B cell (primary cell): ENCODE data around the gene USP2. TPM values are rescaled to one million over a fixed set of nuclear protein-coding genes. Genes with fewer than 3 reads are reported as not detected.

ENCODE experiments used
- ATAC-seq: fragments of 200-7000 bp; cut with Tn5 transposase; one replicate; pipeline ENCODE4 v1.10.0; 2021; ENCODE audit warnings: low read depth, mild to moderate bottlenecking, moderate number of reproducible peaks, moderate library complexity
- CTCF ChIA-PET: fragments of 350-600 bp; sonication (Branson Sonifier 250); formaldehyde crosslinking; loops from one replicate; lab custom pipeline; 2021; ENCODE audit warnings: antibody characterized with exemption, inconsistent platforms; lab: Charles Lee
- POLR2A ChIA-PET: fragments of 350-600 bp; sonication (Branson Sonifier 250); formaldehyde crosslinking; loops from one replicate; lab custom pipeline; 2021; ENCODE audit warnings: antibody characterized with exemption; lab: Charles Lee
- DNase-seq: peaks from one replicate; pipeline ENCODE4 v3.0.0; 2013
- H2AFZ ChIP-seq: 2 replicates; pipeline ENCODE4 v1.6.1; 2012; ENCODE audit warnings: mild to moderate bottlenecking, low read depth, low read length; ENCODE audit not compliant: insufficient read depth, poor library complexity, severe bottlenecking
- H3K27ac ChIP-seq, 2 donors: 1 replicate in 1 of 2; 2 replicates in 1 of 2; pipeline ENCODE4 v1.5.1; 2012 to 2013; ENCODE audit warnings: low read length in 2 of 2, mild to moderate bottlenecking in 2 of 2, moderate library complexity in 1 of 2
- H3K27me3 ChIP-seq, 4 experiments: fragments of 200-600 bp in 1 of 4; sonication (generic) in 1 of 4; replicated peaks in 1 of 4; 1 replicate in 2 of 4; 2 replicates in 2 of 4; pipeline versions ENCODE4 v1.6.1 to v1.7.0; 2013 to 2016; ENCODE audit warnings: low read length in 3 of 4, mild to moderate bottlenecking in 2 of 4, mixed read lengths in 1 of 4, moderate library complexity in 1 of 4; ENCODE audit not compliant: insufficient read depth in 4 of 4, control insufficient read depth in 3 of 4; ENCODE audit errors: control extremely low read depth in 1 of 4
- H3K36me3 ChIP-seq, 2 experiments: replicated peaks in 1 of 2; 1 replicate in 1 of 2; 2 replicates in 1 of 2; pipeline versions ENCODE4 v1.6.1 to v1.7.1; 2013; ENCODE audit warnings: low read length in 1 of 2; ENCODE audit not compliant: insufficient read depth in 2 of 2, control insufficient read depth in 1 of 2; ENCODE audit errors: control extremely low read depth in 1 of 2, extremely low read depth in 1 of 2
- H3K4me1 ChIP-seq, 2 donors: fragments of 200-600 bp in 1 of 2; sonication (generic) in 1 of 2; 1 replicate in 1 of 2; 2 replicates in 1 of 2; pipeline versions ENCODE4 v1.5.1 to v1.6.1; 2013 to 2017; ENCODE audit warnings: low read length in 2 of 2; ENCODE audit not compliant: control insufficient read depth in 2 of 2, insufficient read depth in 2 of 2
- H3K4me2 ChIP-seq: replicated peaks from 2 replicates; pipeline ENCODE3; 2012; ENCODE audit warnings: mild to moderate bottlenecking, low read depth, low read length; ENCODE audit not compliant: poor library complexity, severe bottlenecking
- H3K4me3 ChIP-seq, 5 experiments: fragments of 200-600 bp in 1 of 5; sonication (generic) in 1 of 5; 1 replicate in 3 of 5; 2 replicates in 2 of 5; pipeline versions ENCODE4 v1.5.1 to v1.7.0; 2011 to 2016; ENCODE audit warnings: low read length in 4 of 5, mild to moderate bottlenecking in 4 of 5, low read depth in 2 of 5, control low read depth in 1 of 5, moderate library complexity in 1 of 5; ENCODE audit not compliant: insufficient read depth in 1 of 5; ENCODE audit errors: control extremely low read depth in 1 of 5, extremely low read depth in 1 of 5
- H3K79me2 ChIP-seq: fragments of 200-600 bp; sonication (generic); one replicate; pipeline ENCODE4 v1.6.0; 2016; ENCODE audit warnings: low read length; ENCODE audit not compliant: control insufficient read depth, insufficient read depth
- H3K9ac ChIP-seq: fragments of 200-600 bp; sonication (generic); 2 replicates; pipeline ENCODE4 v1.6.1; 2017; ENCODE audit warnings: mild to moderate bottlenecking, low read length, moderate library complexity
- H3K9me3 ChIP-seq, 3 donors: one replicate each; pipeline versions ENCODE4 v1.6.1 to v1.7.1; 2013; ENCODE audit warnings: low read length in 2 of 3; ENCODE audit not compliant: control insufficient read depth in 2 of 3, insufficient read depth in 1 of 3; ENCODE audit errors: control extremely low read depth in 1 of 3
- H4K20me1 ChIP-seq: 2 replicates; pipeline ENCODE4 v1.6.0; 2012; ENCODE audit warnings: mild to moderate bottlenecking, low read length; ENCODE audit not compliant: insufficient read depth, control insufficient read depth, poor library complexity, severe bottlenecking
- H3K27ac Mint-ChIP-seq: one replicate; pipeline ENCODE4 v1.8.0; 2021; ENCODE audit warnings: mixed read lengths
- H3K27me3 Mint-ChIP-seq: one replicate; pipeline ENCODE4 v1.8.0; 2021; ENCODE audit warnings: mixed read lengths
- H3K4me1 Mint-ChIP-seq: one replicate; pipeline ENCODE4 v1.8.0; 2021; ENCODE audit warnings: mixed read lengths
- H3K4me3 Mint-ChIP-seq: one replicate; pipeline ENCODE4 v1.8.0; 2021; ENCODE audit warnings: mixed read lengths
- H3K9me3 Mint-ChIP-seq: one replicate; pipeline ENCODE4 v1.8.0; 2022; ENCODE audit warnings: mixed read lengths; ENCODE audit not compliant: insufficient read depth
- EZH2 ChIP-seq: IDR thresholded peaks from 2 replicates; pipeline ENCODE4 v1.6.1; 2012; ENCODE audit warnings: borderline replicate concordance, low read depth, mild to moderate bottlenecking, moderate library complexity, low read length; ENCODE audit not compliant: insufficient read depth, poor library complexity, severe bottlenecking
- WGBS: methylation state at CpG from one replicate; pipeline ENCODE4 v1.1.5; 2013; ENCODE audit warnings: missing lambda C conversion rate; ENCODE audit not compliant: insufficient coverage; 5-methylcytosine and 5-hydroxymethylcytosine counted together
- intact Hi-C: fragments of 100-400 bp; cut with micrococcal nuclease; formaldehyde crosslinking; loops from one replicate; pipeline ENCODE4 v1.10.0; 2022
- polyA plus RNA-seq: library from polyadenylated mRNA; depleted of rRNA; stranded (reverse); fragments of >200 nt; gene quantifications from 2 replicates; pipeline ENCODE4 v1.2.3, GENCODE V29; 2012
- total RNA-seq, 2 donors: library from RNA; stranded (reverse); fragments of 120-200 nt in 1 of 2; gene quantifications; 1 replicate in 1 of 2; 2 replicates in 1 of 2; pipeline versions ENCODE4 v1.2.3 to v1.2.4, GENCODE V29; 2013 to 2022
- TF ChIP-seq, protein P1 (sequence below): fragments of 200-600 bp; IDR thresholded peaks from one replicate; pipeline ENCODE4 v1.8.0; 2022; ENCODE audit warnings: antibody characterized with exemption, mild to moderate bottlenecking

USP2 gene
- total and polyA plus RNA-seq, 2 donors (not counting 1 experiment from before 2014, with no cell fraction given): 0.09 TPM; not detected in 1

DNA sequence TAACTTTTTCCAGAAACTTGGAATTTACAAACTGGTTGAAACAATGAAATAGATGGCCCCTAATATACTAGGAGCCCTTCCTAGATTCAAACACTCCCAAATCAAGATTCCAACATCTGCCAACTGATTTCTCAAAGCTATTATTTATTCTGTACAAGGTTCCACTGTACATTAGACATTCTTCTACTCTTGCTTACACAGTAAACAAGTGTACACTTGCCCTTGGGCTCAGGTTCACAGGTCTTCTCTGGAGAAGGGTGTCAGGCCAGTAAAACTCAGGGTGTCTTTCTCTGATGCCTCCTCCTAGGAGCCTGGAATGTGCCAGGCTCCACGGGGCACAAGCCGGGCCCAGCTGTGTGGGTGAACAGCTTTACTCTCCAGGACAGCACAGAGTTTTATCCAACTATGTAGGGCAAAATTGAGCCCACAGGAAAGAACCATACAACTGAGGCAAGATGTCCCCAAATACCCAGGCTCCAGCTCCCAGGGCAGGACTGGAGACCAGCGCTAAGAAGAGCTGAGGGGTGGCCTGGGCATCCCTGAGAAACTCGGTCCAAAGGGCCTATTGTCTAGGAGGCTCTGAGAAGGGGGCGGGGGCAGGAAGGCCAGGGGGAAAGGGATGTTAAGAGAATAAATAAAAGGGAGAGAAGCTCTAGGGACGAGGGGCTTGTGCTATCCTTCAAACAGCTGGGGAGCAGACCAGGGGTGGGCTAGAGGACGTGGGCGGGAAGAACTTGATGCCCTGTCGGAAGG is 26.2 kb downstream of the USP2 start:
- Histone ChIP-seq H3K27me3 (peaks cover 0 to 45% (median 13%) of the 10 kb centered on the region in 4 experiments), H3K4me2 (no peak overlapping the region), H3K4me3 (no peak overlapping the region), H4K20me1 (no peaks in the 10 kb centered on the region), H3K79me2 (no peaks in the 10 kb centered on the region), H3K9ac (no peak overlapping the region), H3K36me3 (no peaks in the 10 kb centered on the region), H3K27ac (no peak overlapping the region), H2AFZ (no peak overlapping the region), H3K9me3 (no peaks in the 10 kb centered on the region), H3K4me1 (peaks cover 3 to 17% of the 10 kb centered on the region in 2 donors)
- WGBS: 69% methylated on average over 5 of the region's 9 CpGs
- Mint-ChIP-seq H3K4me1 (peaks cover 16% of the 10 kb centered on the region), H3K4me3 (peak overlapping the region; percentile 93), H3K27me3 (peaks cover 49% of the 10 kb centered on the region), H3K9me3 (no peaks in the 10 kb centered on the region), H3K27ac (no peak overlapping the region)
- CTCF ChIA-PET: interaction anchor here (1.0 to 4.2 kb wide), 19 partner anchors 9 to 753 kb away, joined by 3 to 61 read pairs (median 9); partner anchors contain the start of genes C1QTNF5, RNF26 and USP2
- intact Hi-C loops: no loop called here
- DNase-seq (no peak), ATAC-seq (no peak)
- POLR2A ChIA-PET: no interaction called here
- TF ChIP-seq EZH2: no peak
- TF ChIP-seq, protein P1, sequence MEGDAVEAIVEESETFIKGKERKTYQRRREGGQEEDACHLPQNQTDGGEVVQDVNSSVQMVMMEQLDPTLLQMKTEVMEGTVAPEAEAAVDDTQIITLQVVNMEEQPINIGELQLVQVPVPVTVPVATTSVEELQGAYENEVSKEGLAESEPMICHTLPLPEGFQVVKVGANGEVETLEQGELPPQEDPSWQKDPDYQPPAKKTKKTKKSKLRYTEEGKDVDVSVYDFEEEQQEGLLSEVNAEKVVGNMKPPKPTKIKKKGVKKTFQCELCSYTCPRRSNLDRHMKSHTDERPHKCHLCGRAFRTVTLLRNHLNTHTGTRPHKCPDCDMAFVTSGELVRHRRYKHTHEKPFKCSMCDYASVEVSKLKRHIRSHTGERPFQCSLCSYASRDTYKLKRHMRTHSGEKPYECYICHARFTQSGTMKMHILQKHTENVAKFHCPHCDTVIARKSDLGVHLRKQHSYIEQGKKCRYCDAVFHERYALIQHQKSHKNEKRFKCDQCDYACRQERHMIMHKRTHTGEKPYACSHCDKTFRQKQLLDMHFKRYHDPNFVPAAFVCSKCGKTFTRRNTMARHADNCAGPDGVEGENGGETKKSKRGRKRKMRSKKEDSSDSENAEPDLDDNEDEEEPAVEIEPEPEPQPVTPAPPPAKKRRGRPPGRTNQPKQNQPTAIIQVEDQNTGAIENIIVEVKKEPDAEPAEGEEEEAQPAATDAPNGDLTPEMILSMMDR: no peak

DNA sequence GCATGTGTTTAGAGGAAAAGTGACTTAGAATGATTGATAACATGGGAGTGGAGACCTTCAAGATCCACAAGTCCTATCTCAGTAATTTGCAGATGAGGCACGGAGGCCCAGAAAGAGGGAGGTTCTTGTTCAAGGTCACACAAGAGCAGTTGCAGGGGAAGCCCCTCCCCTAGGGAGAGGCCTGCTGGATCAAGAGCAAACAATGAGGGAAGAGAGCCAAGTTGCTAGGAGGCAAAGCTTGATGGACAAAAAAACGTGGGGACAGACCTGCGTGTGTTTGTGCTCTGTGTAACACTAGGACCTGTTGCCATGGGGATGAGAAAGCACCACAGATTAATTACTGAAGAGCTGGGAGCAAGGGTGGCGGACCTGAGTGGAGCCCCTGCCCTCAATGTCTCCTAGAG is 28.6 kb downstream of the USP2 start:
- no peak overlapping the region for H3K27ac Mint-ChIP-seq
- H3K36me3 ChIP-seq: no peaks in the 10 kb centered on the region
- no peak overlapping the region for H2AFZ ChIP-seq
- H3K27me3 Mint-ChIP-seq: peaks cover 56% of the 10 kb centered on the region
- no peak overlapping the region for H3K4me3 ChIP-seq
- no peaks in the 10 kb centered on the region for H3K9me3 Mint-ChIP-seq
- DNase-seq (no peak), ATAC-seq (no peak)
- peaks cover 3 to 10% of the 10 kb centered on the region in 2 donors for H3K4me1 ChIP-seq
- CTCF ChIA-PET: no interaction called here
- peaks cover 0 to 45% (median 13%) of the 10 kb centered on the region in 4 experiments for H3K27me3 ChIP-seq
- peaks cover 9% of the 10 kb centered on the region for H3K4me1 Mint-ChIP-seq
- no peak overlapping the region for H3K27ac ChIP-seq
- intact Hi-C loops: no loop called here
- no peak overlapping the region for H3K4me3 Mint-ChIP-seq
- no peak overlapping the region for H3K9ac ChIP-seq
- POLR2A ChIA-PET: interaction anchor here (0.5 kb wide), 1 partner anchor 158 kb away, joined by 5 read pairs; no protein-coding TSS in a partner anchor
- TF ChIP-seq, protein P1: no peak
- TF ChIP-seq EZH2: no peak
- WGBS: 65% methylated on average over 2 of the region's 4 CpGs
- no peaks in the 10 kb centered on the region for H4K20me1 ChIP-seq
- no peaks in the 10 kb centered on the region for H3K79me2 ChIP-seq
- H3K4me2 ChIP-seq: no peak overlapping the region
- no peaks in the 10 kb centered on the region for H3K9me3 ChIP-seq
